H1 (cell line): Measurements from ENCODE around the gene C2orf72. TPM values are rescaled to one million over a fixed set of nuclear protein-coding genes. Genes with fewer than 3 reads are reported as not detected.

Source experiments
- CTCF ChIA-PET: fragments of 300-600 bp; sonication (Branson Sonifier 250); formaldehyde crosslinking; loops from one replicate; lab custom pipeline; 2021; ENCODE audit not compliant: partially characterized antibody; lab: Charles Lee
- POLR2A ChIA-PET: fragments of 300-600 bp; sonication (Branson Sonifier 250); formaldehyde crosslinking; loops from one replicate; lab custom pipeline; 2021; ENCODE audit warnings: inconsistent platforms; ENCODE audit not compliant: partially characterized antibody; lab: Charles Lee
- DNase-seq, 2 experiments: peaks; one replicate each; pipeline versions ENCODE4 v3.0.0 to v3.0.0-alpha.2; 2010 to 2022; ENCODE audit warnings: low spot score in 2 of 2, low read depth in 1 of 2, mixed read lengths in 1 of 2
- FAIRE-seq: peaks from 2 replicates; lab custom pipeline; 2011; peaks lifted over from hg19 to GRCh38; lab: Jason Lieb, UNC
- H2AFZ ChIP-seq: 2 replicates; pipeline ENCODE4 v1.8.1; 2012; ENCODE audit warnings: low read length, inconsistent platforms
- H2AK5ac ChIP-seq: 2 replicates; pipeline ENCODE4 v1.6.1; 2013; ENCODE audit warnings: low read depth, low read length
- H2BK120ac ChIP-seq: replicated peaks from 2 replicates; pipeline ENCODE3; 2013; ENCODE audit warnings: low read depth, low read length, inconsistent platforms
- H2BK12ac ChIP-seq: 2 replicates; pipeline ENCODE4 v1.6.1; 2013; ENCODE audit warnings: low read depth, low read length
- H2BK15ac ChIP-seq: 2 replicates; pipeline ENCODE4 v1.6.1; 2013; ENCODE audit warnings: low read length
- H2BK20ac ChIP-seq: 2 replicates; pipeline ENCODE4 v1.6.1; 2013; ENCODE audit warnings: low read length
- H2BK5ac ChIP-seq: 2 replicates; pipeline ENCODE4 v1.6.1; 2013; ENCODE audit warnings: low read depth, low read length
- H3K14ac ChIP-seq: 2 replicates; pipeline ENCODE4 v1.6.1; 2013; ENCODE audit warnings: inconsistent platforms; ENCODE audit not compliant: insufficient read length
- H3K18ac ChIP-seq: 2 replicates; pipeline ENCODE4 v1.6.1; 2013; ENCODE audit warnings: low read length; ENCODE audit errors: extremely low read depth
- H3K23ac ChIP-seq: 2 replicates; pipeline ENCODE4 v1.6.1; 2013; ENCODE audit warnings: inconsistent platforms; ENCODE audit not compliant: insufficient read length
- H3K23me2 ChIP-seq: 2 replicates; pipeline ENCODE4 v1.6.1; 2013; ENCODE audit warnings: low read depth, low read length
- H3K27ac ChIP-seq: 2 replicates; pipeline ENCODE4 v1.6.1; 2011; ENCODE audit warnings: low read depth, low read length, inconsistent platforms
- H3K27me3 ChIP-seq, 4 experiments: replicated peaks in 1 of 4; 1 replicate in 1 of 4; 2 replicates in 3 of 4; pipeline versions ENCODE4 v1.6.1 to v1.8.1; 2011 to 2013; ENCODE audit warnings: low read length in 3 of 4, mild to moderate bottlenecking in 3 of 4, inconsistent platforms in 2 of 4, mixed read lengths in 2 of 4, moderate library complexity in 1 of 4; ENCODE audit not compliant: control insufficient read depth in 3 of 4, insufficient read depth in 3 of 4; ENCODE audit errors: extremely low read depth in 1 of 4
- H3K36me3 ChIP-seq, 4 experiments: 2 replicates each; pipeline versions ENCODE4 v1.6.1 to v1.8.1; 2011 to 2013; ENCODE audit warnings: mild to moderate bottlenecking in 4 of 4, low read length in 3 of 4, moderate library complexity in 2 of 4, control low read depth in 1 of 4, inconsistent platforms in 1 of 4; ENCODE audit not compliant: insufficient read depth in 4 of 4, control insufficient read depth in 2 of 4
- H3K4ac ChIP-seq: replicated peaks from 2 replicates; pipeline ENCODE3; 2013; ENCODE audit warnings: low read length, low read depth, mixed read lengths, inconsistent platforms; ENCODE audit not compliant: insufficient read length
- H3K4me1 ChIP-seq, 4 experiments: replicated peaks in 1 of 4; 1 replicate in 1 of 4; 2 replicates in 3 of 4; pipeline versions ENCODE4 v1.6.1 to v1.8.1; 2011 to 2013; ENCODE audit warnings: low read length in 3 of 4, inconsistent platforms in 2 of 4, mixed read lengths in 1 of 4; ENCODE audit not compliant: insufficient read depth in 4 of 4, control insufficient read depth in 3 of 4
- H3K4me2 ChIP-seq, 2 experiments: 2 replicates each; pipeline versions ENCODE4 v1.6.1 to v1.8.1; 2011 to 2013; ENCODE audit warnings: low read depth in 2 of 2, low read length in 2 of 2, control low read depth in 1 of 2, inconsistent platforms in 1 of 2, mild to moderate bottlenecking in 1 of 2; ENCODE audit not compliant: insufficient read depth in 1 of 2
- H3K4me3 ChIP-seq, 4 experiments: fragments of 200-600, 300-600 bp in 1 of 4; sonication (generic), shearing (Covaris generic), sonication (Bioruptor Twin) in 1 of 4; 2 replicates each; pipeline versions ENCODE4 v1.5.1 to v1.8.1; 2011 to 2016; ENCODE audit warnings: low read length in 4 of 4, low read depth in 3 of 4, control low read depth in 2 of 4, inconsistent platforms in 2 of 4, mild to moderate bottlenecking in 2 of 4, mixed read lengths in 1 of 4, moderate library complexity in 1 of 4; ENCODE audit not compliant: insufficient read depth in 2 of 4; ENCODE audit errors: extremely low read depth in 1 of 4
- H3K56ac ChIP-seq: replicated peaks from 2 replicates; pipeline ENCODE3; 2013; ENCODE audit warnings: low read depth, mild to moderate bottlenecking, mixed read lengths, low read length, inconsistent platforms; ENCODE audit not compliant: insufficient read length
- H3K79me1 ChIP-seq: 2 replicates; pipeline ENCODE4 v1.6.1; 2013; ENCODE audit warnings: low read depth, low read length, control low read depth
- H3K79me2 ChIP-seq, 2 experiments: 2 replicates each; pipeline versions ENCODE4 v1.6.1 to v1.8.1; 2012 to 2013; ENCODE audit warnings: low read length in 2 of 2, mild to moderate bottlenecking in 2 of 2, inconsistent platforms in 1 of 2; ENCODE audit not compliant: insufficient read depth in 2 of 2, control insufficient read depth in 1 of 2
- H3K9ac ChIP-seq, 4 experiments: replicated peaks in 1 of 4; 1 replicate in 1 of 4; 2 replicates in 3 of 4; pipeline versions ENCODE4 v1.6.1 to v1.8.1; 2011 to 2013; ENCODE audit warnings: low read depth in 3 of 4, low read length in 3 of 4, control low read depth in 2 of 4, mild to moderate bottlenecking in 2 of 4, moderate library complexity in 2 of 4, inconsistent platforms in 1 of 4; ENCODE audit errors: extremely low read depth in 1 of 4
- H3K9me3 ChIP-seq, 2 experiments: 2 replicates each; pipeline versions ENCODE4 v1.6.1 to v1.8.1; 2012 to 2013; ENCODE audit warnings: mild to moderate bottlenecking in 2 of 2, moderate library complexity in 2 of 2, control low read depth in 1 of 2, inconsistent platforms in 1 of 2, low read depth in 1 of 2, low read length in 1 of 2, mixed read lengths in 1 of 2; ENCODE audit not compliant: insufficient read depth in 2 of 2
- H4K20me1 ChIP-seq, 2 experiments: replicated peaks in 1 of 2; 2 replicates each; pipeline versions ENCODE3 to v1.8.1; 2011 to 2013; ENCODE audit warnings: inconsistent platforms in 2 of 2, low read length in 2 of 2, mild to moderate bottlenecking in 1 of 2; ENCODE audit not compliant: insufficient read depth in 2 of 2, control insufficient read depth in 1 of 2
- H4K5ac ChIP-seq: 2 replicates; pipeline ENCODE4 v1.6.1; 2013; ENCODE audit warnings: low read length, low read depth, mixed read lengths, inconsistent platforms; ENCODE audit not compliant: insufficient read length
- H4K8ac ChIP-seq: 2 replicates; pipeline ENCODE4 v1.8.0; 2013; ENCODE audit warnings: mild to moderate bottlenecking, moderate library complexity, low read length, inconsistent platforms; ENCODE audit not compliant: insufficient read depth; ENCODE audit errors: extremely low read depth
- H4K91ac ChIP-seq: replicated peaks from 2 replicates; pipeline ENCODE3; 2013; ENCODE audit warnings: low read length, mixed read lengths, inconsistent platforms; ENCODE audit not compliant: insufficient read length
- CREB1 ChIP-seq: IDR thresholded peaks from 2 replicates; pipeline ENCODE4 v1.6.1; 2012; ENCODE audit warnings: inconsistent platforms
- NANOG ChIP-seq: IDR thresholded peaks from 2 replicates; pipeline ENCODE4 v1.6.1; 2011; ENCODE audit warnings: low read length, low read depth, mild to moderate bottlenecking, inconsistent platforms; ENCODE audit not compliant: insufficient read depth, poor library complexity, severe bottlenecking
- WGBS, 2 experiments: shearing (Covaris generic) in 1 of 2; methylation state at CpG; one replicate each; pipeline versions ENCODE4 v1.1.6 to v1.1.7; 2013 to 2015; ENCODE audit warnings: low lambda C conversion rate in 2 of 2, mixed read lengths in 2 of 2, inconsistent platforms in 1 of 2, low coverage in 1 of 2, missing lambda C conversion rate in 1 of 2; ENCODE audit not compliant: insufficient replicate concordance in 2 of 2, insufficient coverage in 1 of 2, insufficient read length in 1 of 2; ENCODE audit errors: extremely low coverage in 1 of 2, missing lambda C conversion rate in 1 of 2; 5-methylcytosine and 5-hydroxymethylcytosine counted together
- polyA plus RNA-seq, 7 experiments: library from polyadenylated mRNA; depleted of rRNA in 3 of 7; stranded (reverse) in 5 of 7; unstranded in 2 of 7; fragments of >200 nt in 5 of 7; fragments of 200-250 nt in 2 of 7; gene quantifications; 1 replicate in 5 of 7; 2 replicates in 1 of 7; 4 replicates in 1 of 7; pipeline versions ENCODE4 v1.2.1 to v1.2.3, GENCODE V29; 2011 to 2013; ENCODE audit warnings: missing spikeins in 2 of 7, mixed read lengths in 2 of 7
- total RNA-seq: library from RNA; stranded (reverse); fragmentation: NEBNext Ultra II Directional; extraction: Animal tissue kit (Norgen Biotek cat#: 25700); gene quantifications from 2 replicates; pipeline ENCODE4 v1.2.1, GENCODE V29; 2021
- TF ChIP-seq, protein P1 (sequence below): IDR thresholded peaks from 2 replicates; pipeline ENCODE4 v1.6.1; 2012; ENCODE audit warnings: inconsistent platforms

Gene C2orf72
- total and polyA plus RNA-seq, 2 of the 8 experiments (the other 6 are each of a cell fraction or from before 2014, with no cell fraction given): 1.1 to 1.7 TPM

DNA sequence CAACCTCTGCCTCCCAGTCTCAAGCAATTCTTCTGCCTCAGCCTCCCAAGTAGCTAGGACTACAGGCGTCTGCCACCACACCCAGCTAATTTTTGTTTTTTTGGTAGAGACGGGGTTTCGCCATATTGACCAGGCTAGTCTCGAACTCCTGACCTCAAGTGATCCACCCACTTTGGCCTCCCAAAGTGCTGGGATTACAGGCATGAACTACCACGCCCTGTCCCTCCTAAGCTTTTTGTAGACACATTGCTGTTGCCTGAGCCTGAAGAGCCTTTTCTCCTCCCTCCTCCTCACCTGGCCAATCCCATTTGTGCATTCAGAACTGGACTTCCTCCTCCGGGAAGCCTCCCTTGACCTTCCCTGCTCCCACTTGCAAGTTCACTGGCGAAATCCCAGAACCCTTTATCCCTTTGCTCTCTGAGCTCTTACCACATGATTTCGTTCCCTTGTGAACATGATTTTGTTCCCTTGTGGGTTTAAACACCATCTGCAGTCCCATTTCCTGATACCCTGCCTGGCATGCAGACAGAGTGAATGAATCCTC is 2.6 kb downstream of the C2orf72 start:
- no peaks in the 10 kb centered on the region for H3K9me3 ChIP-seq
- H4K5ac ChIP-seq: no peak overlapping the region
- ChIA-PET CTCF (interaction anchor here (0.9 to 7.2 kb wide), 3 partner anchors 12 to 973 kb away, joined by 4 to 38 read pairs (median 6); no protein-coding TSS in a partner anchor), POLR2A (no interaction called here)
- H2BK5ac ChIP-seq: no peak overlapping the region
- no peak overlapping the region for H3K23ac ChIP-seq
- H3K4me1 ChIP-seq: peaks cover 0 to 6% (median under 1%) of the 10 kb centered on the region in 4 experiments; a peak in 4 of 7 replicates
- H4K20me1 ChIP-seq: no peaks in the 10 kb centered on the region
- DNase-seq: no peak
- H3K4me3 ChIP-seq: no peak overlapping the region
- H2BK12ac ChIP-seq: no peak overlapping the region
- no peak overlapping the region for H3K18ac ChIP-seq
- H4K91ac ChIP-seq: no peak overlapping the region
- WGBS, 2 experiments: 72% methylated on average over 8 of the region's 8 CpGs; no CpG with 5 or more reads in 1 of the 2 experiments
- H3K27me3 ChIP-seq: peaks cover 24 to 36% (median 33%) of the 10 kb centered on the region in 4 experiments
- no peak for TF ChIP-seq CREB1
- TF ChIP-seq, protein P1, sequence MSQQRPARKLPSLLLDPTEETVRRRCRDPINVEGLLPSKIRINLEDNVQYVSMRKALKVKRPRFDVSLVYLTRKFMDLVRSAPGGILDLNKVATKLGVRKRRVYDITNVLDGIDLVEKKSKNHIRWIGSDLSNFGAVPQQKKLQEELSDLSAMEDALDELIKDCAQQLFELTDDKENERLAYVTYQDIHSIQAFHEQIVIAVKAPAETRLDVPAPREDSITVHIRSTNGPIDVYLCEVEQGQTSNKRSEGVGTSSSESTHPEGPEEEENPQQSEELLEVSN: no peak
- no peak for TF ChIP-seq NANOG
- TF ChIP-seq, all 59 proteins: peak for 0
- no peak overlapping the region for H3K4me2 ChIP-seq
- no peak overlapping the region for H4K8ac ChIP-seq
- no peak overlapping the region for H2AFZ ChIP-seq
- H2BK20ac ChIP-seq: no peak overlapping the region
- no peak overlapping the region for H2AK5ac ChIP-seq
- H2BK120ac ChIP-seq: no peak overlapping the region
- H3K79me1 ChIP-seq: no peaks in the 10 kb centered on the region
- H2BK15ac ChIP-seq: no peak overlapping the region
- no peaks in the 10 kb centered on the region for H3K79me2 ChIP-seq
- peaks cover 5% of the 10 kb centered on the region for H3K23me2 ChIP-seq
- H3K14ac ChIP-seq: no peak overlapping the region
- no peak overlapping the region for H3K4ac ChIP-seq
- no peaks in the 10 kb centered on the region for H3K36me3 ChIP-seq
- H3K56ac ChIP-seq: no peak overlapping the region
- FAIRE-seq: no peak
- H3K9ac ChIP-seq: no peak overlapping the region
- H3K27ac ChIP-seq: no peak overlapping the region
